ENCODE data around the gene PYGM. TPM values are rescaled to one million over a fixed set of nuclear protein-coding genes. Genes with fewer than 3 reads are reported as not detected.
A peak's percentile ranks its signal among the peaks of the same experiment; 100 is the strongest.

PYGM gene
- total and polyA plus RNA-seq, 2 of the 8 experiments (the other 6 are each of a cell fraction or from before 2014, with no cell fraction given) = 9.6 to 10.0 TPM

- TF ChIP-seq CHD1 (IDR thresholded peaks at IDR 0.05; ENCODE audit: low read depth, low read length) = no peak
- no peak for TF ChIP-seq KDM5A (IDR thresholded peaks at IDR 0.05; ENCODE audit: low read length)
- 0 out of 4 replicates have a peak, but pooled peaks of 1 of the 2 experiments have one; percentile 32 for TF ChIP-seq SIN3A (conservative IDR thresholded peaks at IDR 0.05 in 1 of 2, IDR thresholded peaks at IDR 0.05 in 1 of 2; ENCODE audit: low read depth in 1 of 2, low read length in 2 of 2)
- no peak for TF ChIP-seq EP300 (IDR thresholded peaks at IDR 0.05; ENCODE audit: borderline replicate concordance in 1 of 2, low read depth in 2 of 2, low read length in 2 of 2)
- no peak for TF ChIP-seq CBX5 (IDR thresholded peaks at IDR 0.05; ENCODE audit: low read depth, low read length)
- TF ChIP-seq MAFK (IDR thresholded peaks at IDR 0.05; ENCODE audit: low read depth, low read length) = no peak
- no peak for TF ChIP-seq JUN (IDR thresholded peaks at IDR 0.05; ENCODE audit: low read depth, low read length)
- peak; percentile 6; the same call in 1 of the 2 replicates for TF ChIP-seq MAX (IDR thresholded peaks at IDR 0.05)
- no peak for TF ChIP-seq CTCF (IDR thresholded peaks at IDR 0.05; ENCODE audit: control extremely low read depth in 1 of 3, insufficient read depth in 1 of 3, low read depth in 1 of 3, low read length in 3 of 3)
- TF ChIP-seq YY1 (IDR thresholded peaks at IDR 0.05; ENCODE audit: low read depth, low read length) = no peak
- no peak for TF ChIP-seq SP4 (IDR thresholded peaks at IDR 0.05; ENCODE audit: low read length)
- TF ChIP-seq RXRA (IDR thresholded peaks at IDR 0.05; ENCODE audit: insufficient read depth, low read depth, low read length) = no peak
- peak; percentile 88 for TF ChIP-seq KDM1A (IDR thresholded peaks at IDR 0.05; ENCODE audit: borderline replicate concordance, low read length)
- TF ChIP-seq SP2 (IDR thresholded peaks at IDR 0.05; ENCODE audit: low read length) = no peak
- peak in 1 of 2 experiments; percentile 73; a peak in 1 of 4 replicates for TF ChIP-seq HDAC2 (IDR thresholded peaks at IDR 0.05; ENCODE audit: borderline replicate concordance in 1 of 2, low read depth in 2 of 2, low read length in 2 of 2)
- TF ChIP-seq SP1 (IDR thresholded peaks at IDR 0.05; ENCODE audit: low read depth, low read length) = peak; percentile 29; the same call in 1 of the 2 replicates
- TF ChIP-seq CREB1 (IDR thresholded peaks at IDR 0.05) = no peak; the same call in 1 of the 2 replicates
- peak; percentile 42; the same call in 1 of the 2 replicates for TF ChIP-seq BACH1 (IDR thresholded peaks at IDR 0.05; ENCODE audit: low read length)
- TF ChIP-seq POLR2A (IDR thresholded peaks at IDR 0.05; ENCODE audit: control extremely low read depth in 1 of 2, low read depth in 2 of 2, low read length in 2 of 2) = peak in 1 of 2 experiments; percentile 47; a peak in 1 of 3 replicates
- peak; percentile 39; the same call in 1 of the 2 replicates for TF ChIP-seq TBP (IDR thresholded peaks at IDR 0.05; ENCODE audit: low read depth, low read length)
- TF ChIP-seq RBBP5 (IDR thresholded peaks at IDR 0.05; ENCODE audit: borderline replicate concordance, low read depth, low read length) = no peak
Measured at GRCh38 chr11:64745521-64746328, 14.0 kb downstream of the PYGM start (continued).
